ENCODE results near the gene OR6J1.
"Not testable (repeated sequence)": the region's sequence is repeated elsewhere in the genome, so short reads cannot be mapped to it uniquely, and the experiment has no call there.

Gene OR6J1

DNA sequence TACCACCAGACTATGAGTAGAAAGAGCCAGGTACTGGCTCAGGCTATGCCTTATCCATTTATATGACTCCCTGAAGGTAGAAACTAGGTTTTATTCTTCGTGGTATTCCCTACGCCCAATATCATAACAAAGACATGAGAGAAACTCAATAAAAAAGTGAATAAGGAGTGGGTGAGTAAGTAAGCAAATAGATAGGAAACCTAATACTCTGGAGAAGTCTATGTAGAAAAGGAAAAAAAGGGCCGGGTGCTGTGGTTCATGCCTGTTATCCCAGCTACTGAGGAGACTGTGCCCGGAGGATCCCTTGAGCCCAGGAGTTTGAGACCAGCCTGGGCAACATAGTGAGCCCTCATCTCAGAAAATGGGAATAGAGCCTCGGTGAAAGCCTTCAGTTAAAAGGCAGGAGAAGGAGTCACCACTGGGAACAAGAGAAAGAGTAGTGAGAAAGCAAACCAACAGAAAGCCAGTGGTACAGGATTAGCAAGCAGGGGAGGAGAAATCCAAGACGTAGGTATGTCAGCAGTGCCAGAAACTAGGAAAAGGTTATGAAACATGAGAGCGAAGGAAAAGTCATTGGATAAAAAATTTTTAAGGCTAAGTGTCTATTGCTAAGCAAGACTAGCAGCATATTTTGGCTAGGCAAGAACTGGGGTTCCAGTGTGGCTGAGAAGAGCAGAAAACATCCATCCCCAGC lies 6.0 kb upstream of the OR6J1 start:
- no peak for DNase-seq

DNA sequence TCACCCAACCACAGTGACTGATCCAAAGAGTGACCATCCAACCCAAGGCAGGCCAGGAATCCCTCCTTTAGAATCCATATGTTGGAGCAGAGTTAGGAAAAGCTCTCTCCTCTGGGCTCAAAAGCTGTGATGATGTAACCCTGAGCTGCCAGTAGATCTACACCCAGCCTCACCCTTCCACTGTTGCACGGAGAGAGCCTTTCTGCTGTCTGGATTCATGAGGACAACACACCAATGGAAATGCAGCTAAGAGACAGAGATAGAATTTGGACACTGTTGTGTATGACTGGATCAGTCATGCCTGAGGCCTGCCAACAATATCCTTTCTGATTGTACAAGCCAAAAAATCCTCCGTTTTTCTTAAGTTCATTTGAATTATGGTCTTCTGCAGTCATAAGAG lies 4.4 kb upstream of the OR6J1 start:
- DNase-seq = peak; percentile 42

DNA sequence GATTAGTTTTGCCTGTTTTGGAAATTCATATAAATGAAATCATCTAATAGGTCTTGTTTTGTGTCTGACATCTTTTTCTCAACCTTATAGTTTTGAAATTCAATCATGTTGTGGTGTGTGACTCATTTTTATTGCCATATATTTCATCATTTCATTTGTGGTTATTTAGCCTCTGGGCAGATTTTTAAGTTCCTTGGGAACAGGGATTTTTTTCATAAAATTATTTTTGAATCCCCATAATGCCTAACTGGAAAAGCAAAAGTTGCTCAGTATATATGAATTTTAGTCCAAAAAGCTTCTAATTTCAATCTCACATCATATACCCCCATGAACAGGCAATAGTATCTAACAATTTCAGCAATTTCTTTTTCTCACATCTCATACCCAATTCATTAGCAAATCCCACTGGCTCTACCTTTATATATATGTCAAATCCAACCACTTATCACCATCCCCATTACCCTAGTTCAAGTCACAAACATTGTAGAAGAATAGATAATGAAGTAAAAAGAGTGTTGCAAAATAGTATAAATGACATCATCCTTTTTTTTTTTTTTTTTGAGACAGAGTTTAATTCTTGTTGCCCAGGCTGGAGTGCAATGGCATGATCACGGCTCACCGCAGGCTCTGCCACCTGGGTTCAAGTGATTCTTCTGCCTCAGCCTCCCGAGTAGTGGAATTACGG lies 2.6 kb upstream of the OR6J1 start:
- peak; percentile 83 for DNase-seq

DNA sequence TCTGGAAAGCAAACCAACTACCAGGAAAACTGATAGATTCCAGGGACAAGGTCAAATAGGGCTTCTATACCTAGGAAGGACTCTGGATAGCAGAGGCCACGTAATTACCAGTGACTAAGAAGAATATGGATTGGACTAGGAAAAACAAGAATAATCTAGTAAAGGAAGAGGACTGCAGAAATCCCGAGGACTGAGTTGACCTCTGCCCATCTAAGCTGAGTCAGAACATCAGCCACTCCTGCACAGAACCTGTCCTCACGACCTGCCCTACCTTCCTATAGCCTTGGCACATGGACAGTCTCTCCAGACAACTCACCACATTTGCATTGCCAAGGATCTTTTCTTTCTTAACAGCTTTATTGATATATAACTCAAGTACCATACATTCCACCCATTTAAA lies 2.3 kb downstream of the OR6J1 start:
- DNase-seq = no peak

DNA sequence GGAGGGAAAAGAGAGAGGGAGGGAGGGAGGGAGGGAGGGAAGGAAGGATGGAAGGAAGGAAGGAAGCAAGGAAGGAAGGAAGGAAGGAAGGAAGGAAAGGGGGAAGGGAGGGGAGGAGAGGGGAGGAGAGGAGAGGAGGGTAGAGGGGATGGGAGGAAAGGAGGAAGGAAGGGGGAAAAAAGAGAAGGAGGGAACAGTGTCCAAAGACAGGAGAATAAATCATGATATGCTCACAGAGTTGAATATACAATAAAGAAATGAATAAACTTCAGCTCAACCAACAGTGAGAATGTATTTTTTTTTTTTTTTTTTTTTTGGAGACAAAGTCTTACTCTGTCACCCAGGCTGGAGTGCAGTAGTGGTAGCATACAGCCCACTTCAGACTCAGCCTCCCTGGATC lies 4.0 kb downstream of the OR6J1 start:
- DNase-seq = no peak

DNA sequence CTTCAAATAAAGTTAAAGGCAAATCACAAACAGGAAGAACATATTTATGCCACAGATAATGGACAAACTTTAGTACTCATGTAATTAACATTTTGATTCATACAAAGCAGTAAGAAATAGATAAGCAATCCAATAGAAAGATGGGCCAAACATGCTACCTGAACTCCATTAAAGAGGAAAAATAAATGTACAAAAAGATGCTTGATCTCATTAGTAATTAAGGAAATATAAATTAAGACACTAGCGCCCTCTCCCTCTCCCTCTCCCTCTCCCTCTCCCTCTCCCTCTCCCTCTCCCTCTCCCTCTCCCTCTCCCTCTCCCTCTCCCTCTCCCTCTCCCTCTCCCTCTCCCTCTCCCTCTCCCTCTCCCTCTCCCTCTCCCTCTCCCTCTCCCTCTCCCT lies 8.2 kb downstream of the OR6J1 start:
- not testable (repeated sequence) for DNase-seq

DNA sequence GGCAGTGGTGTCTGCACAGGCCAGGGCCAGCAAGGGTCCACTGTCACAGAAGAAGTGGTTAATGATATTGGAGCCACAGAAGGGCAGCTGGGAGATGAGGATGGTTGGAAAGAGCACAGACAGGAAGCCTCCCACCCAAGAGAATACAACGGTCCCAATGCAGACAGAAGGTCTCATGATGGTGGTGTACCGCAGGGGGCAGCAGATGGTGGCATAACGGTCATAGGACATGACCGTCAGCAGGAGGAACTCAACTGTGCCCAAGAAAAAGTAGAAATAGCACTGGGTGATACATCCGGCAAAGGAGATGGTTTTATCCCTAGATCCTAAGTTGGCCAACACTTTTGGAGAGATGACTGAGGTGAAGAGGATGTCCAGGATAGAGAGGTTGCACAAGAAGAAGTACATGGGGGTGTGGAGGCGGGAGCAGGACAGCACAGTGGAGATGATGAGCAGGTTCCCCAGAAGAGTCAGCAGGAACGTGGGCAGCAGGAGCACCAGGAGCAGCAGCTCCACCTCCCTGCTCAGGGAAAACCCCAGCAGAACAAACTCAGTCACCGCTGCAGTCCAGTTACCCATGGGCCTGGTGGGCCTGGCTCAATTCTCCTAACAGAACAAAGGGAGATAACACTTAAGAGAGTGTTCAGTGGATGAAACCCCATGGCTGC lies 9.8 kb downstream of the OR6J1 start:
- no peak for DNase-seq

DNA sequence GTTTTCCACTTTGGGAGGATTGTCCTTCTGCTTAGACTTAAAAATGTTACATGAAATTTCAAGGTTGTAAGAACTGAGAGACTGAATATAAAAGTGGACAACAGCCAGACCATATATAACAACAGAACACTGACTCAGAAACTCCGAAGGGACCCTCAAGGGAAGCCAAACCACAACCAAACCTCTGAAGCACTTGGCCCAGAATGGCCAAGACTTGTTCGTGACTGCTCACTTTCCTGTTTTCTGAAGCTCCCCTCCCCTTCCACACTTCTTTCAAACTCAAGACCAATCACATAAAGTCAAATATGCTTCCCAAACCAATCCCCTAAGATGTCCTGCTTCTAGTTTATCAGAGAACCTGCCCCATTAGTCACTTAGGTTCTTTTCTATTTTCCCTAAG lies 13.7 kb downstream of the OR6J1 start:
- peak; percentile 79 for DNase-seq

DNA sequence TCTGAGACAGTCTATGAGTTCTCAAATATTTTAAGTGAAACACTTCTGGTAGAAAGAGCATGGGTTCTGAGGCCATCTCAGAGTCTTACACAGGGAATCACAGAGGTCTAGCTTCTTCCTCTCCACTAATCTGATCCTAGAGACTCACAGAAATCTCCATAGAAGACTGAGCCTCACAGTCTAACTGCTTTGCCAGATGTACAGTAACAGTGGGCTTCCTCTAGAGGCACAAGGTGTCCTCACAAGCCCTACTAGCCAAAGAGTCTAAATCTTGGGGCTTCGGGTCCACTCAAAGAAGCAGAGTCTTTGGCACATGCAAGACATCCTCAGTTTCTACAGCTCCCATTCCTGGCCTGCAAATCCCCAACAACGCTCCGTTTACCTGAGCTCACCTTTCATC lies 14.1 kb downstream of the OR6J1 start:
- DNase-seq = no peak

DNA sequence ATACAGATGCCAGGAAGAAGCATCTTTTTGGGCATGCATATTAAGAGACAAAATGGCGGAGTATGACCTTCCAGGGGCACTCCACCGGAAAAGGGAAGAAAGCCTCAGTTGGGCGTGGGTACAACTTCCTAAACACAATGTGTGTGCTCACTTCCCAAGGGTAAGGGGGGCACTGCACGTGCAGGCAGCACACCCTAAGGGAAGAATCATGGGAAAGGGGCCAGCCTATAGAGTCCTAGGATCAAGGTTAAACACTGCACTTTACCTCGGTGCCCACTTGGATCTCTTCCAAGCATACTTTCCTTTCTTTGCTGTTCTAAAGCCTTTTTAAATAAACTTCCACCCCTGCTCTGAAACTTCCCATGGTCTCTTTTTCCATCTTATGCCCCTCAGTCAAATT lies 14.8 kb downstream of the OR6J1 start:
- DNase-seq = no peak

DNA sequence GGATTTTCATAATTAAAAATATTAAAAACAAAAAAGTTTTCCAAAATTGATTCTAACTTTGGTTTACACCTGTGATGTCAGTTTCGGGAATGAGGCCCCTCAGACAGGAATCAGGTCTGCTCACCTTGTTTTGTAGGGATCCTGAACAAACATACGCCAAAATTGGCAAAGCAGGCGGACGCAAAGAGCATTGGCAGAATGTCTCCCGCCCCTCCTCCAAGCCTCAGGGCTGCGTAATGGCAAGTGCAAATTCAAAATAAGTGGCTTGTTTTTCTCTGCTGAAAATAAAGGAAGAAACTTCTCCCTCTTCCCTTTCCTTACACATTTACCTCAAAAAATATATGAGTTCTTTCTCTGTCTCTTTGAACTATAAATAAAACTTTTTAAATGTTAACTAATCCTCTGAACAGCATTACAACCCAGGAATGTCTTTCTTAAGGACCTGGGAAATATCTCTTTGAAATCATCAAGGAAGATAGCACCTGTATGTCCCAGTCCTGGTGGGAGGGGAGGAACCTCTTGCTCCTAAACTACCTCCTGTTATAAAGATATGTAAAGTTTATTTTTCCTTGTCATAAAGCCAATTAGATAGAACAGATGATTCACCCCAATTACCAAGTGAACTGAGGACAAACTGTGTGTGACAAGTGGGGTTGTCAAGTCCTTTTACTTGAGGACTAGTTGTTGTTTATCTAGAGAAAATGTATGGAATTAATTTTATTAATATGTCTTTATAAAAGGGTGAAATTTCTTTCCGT lies 16.5 kb downstream of the OR6J1 start:
- DNase-seq = no peak

DNA sequence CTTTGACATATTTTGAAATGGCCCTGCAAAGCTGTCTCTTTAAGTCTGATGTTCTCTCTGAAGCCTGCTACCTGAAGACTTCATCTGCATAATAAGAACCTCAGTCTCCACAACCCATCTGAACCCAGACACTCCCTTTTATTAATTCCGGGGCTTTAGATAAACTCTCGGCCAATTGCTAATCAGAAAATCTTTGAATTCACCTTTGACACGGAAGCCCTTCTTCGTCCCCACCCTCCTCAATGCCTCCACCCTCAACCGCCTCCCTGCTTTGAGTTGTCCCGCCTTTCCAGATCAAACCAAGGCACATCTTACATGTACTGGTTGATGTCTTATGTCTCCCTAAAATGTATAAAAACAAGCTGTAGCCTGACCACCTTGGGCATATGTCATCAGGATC lies 17.6 kb downstream of the OR6J1 start:
- DNase-seq = no peak

DNA sequence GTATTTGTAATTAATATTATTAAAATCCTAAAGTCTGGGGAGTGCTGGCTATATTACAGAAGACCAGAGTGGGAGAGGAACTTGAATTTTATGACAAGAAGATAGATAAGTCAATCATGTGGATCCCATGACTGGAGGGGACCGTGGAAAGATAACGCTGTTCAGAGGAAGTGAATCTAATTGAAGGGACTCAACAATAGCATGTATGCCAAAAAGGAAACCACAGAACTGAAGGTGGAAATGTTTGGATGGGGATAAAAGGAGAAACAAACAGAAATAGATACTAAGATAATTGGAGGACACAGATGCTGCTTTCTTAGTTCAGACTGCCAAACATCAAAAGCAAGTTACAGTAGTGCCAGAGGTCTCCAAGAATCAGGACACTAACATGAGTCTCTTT lies 21.1 kb downstream of the OR6J1 start:
- DNase-seq = no peak

DNA sequence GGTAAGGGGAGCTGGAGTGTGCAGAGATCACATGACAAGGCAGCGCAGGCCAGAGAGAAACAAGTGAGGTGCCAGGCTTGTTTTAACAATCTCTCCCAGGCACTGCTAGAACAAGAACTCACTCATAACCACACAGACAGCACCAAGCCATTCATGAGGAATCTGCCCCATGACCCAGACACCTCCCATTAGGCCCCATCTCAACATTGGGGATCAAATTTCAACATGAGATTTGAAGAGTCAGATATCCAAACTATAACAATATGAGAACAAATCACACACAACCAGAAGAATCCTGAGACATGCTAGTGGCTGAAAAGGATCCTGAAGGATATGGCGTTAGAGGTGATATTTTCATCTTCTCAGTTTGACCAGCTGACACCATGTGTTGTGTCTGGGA lies 21.9 kb downstream of the OR6J1 start:
- DNase-seq = peak; percentile 50

DNA sequence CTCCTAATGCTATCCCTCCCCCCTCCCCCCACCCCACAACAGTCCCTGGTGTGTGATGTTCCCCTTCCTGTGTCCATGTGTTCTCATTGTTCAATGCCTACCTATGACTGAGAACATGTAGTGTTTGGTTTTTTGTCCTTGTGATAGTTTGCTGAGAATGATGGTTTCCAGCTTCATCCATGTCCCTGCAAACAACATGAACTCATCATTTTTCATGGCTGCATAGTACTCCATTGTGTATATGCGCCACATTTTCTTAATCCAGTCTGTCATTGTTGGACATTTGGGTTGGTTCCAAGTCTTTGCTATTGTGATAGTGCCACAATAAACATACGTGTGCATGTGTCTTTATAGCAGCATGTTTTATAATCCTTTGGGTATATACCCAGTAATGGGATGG lies 28.4 kb downstream of the OR6J1 start:
- DNase-seq = not testable (repeated sequence)

DNA sequence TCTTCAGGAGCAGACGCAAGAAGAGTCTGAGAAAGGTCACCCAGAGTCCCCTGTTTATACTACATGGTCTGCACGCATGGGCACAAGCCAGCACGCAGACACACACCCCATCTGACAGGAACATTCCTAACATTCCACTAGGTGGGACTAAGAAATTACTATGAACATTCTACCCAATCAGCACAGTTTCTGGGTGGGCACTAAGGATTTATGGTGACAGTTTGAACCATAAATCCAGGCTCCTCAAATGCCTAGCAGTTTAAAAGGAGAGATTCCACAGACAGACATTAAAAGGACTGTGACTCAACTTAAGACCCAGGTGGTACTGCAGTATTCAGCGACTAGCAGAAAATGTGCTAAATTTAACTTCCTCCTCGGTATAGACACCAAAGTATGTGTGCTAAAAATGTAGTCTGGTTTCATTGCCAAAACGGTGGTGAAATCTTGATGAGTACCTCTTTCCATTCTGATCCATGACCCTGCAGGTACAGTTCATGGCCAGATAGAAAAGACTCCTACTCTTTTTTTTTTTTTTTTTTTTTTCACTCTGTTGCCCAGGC lies 29.8 kb downstream of the OR6J1 start:
- DNase-seq = peak; percentile 99

DNA sequence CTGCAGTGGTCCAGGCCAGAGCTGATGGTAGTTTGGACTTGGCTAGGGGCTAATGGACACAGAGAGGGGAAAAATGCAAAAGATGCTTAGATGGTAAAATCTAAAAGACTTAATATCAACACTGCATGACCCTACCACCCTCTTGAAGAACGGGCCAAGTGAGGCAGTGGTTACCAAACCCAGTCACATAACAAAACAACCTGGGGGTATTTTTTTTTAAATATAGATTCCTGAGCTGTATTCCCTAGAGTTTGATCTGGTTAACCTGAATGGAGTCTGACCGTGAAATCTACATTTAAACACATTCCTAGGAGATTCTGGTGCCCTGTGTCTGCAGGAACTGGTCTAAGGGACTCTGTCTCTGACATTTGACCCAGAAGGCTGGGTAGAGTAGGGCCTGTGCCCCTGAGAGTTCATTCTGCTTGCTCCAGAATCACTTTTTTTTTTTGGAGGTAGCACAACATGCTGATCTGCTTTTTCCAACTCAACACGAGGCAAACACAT lies 30.4 kb downstream of the OR6J1 start:
- no peak for DNase-seq

DNA sequence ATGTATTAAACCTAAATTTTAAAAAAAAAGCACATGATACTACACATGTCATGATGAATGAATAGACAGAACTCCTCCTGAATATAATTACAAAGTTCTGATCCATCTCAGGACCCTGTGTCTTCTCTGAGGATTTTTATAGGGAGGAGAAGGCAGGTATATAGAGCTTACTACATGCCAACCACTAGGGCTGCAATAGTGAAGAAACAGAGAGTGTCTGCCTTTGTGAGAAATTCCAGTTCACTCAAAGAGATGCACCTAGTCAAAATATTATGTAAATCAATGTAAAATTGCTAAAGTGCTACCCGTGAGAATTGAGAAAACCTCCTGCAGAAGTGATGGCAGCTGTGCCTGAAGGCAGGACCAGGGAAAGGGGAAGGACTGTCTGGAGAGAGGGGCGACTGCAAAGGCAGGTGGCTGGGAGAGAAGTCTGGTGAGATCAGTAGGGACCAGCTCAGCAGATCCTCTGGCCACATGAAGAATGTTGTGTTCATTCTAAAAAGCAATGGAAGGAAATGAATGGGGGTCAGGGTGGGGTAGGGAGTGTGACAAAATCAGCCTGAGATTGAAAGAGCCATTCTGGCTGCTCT lies 31.0 kb downstream of the OR6J1 start:
- DNase-seq = peak; percentile 18

DNA sequence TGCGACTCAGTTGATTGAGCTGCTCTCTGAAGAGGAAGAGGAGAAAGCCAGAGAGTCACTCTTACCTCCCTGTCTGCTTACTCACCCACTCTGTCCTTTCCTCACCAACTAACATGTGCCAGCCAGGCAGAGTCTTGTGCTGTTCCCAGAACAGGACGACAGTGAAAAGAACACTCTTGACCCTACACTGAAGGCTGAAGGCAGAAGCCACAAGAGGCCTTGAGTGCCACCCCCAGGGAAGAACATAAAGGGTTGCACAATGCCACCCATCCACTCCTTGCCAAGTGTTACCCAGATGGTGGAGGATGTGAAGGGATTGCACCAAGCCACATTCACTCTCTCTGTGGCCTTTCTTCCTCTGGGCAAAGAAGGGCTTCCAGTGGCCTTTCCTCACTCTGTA lies 33.2 kb downstream of the OR6J1 start:
- no peak for DNase-seq

DNA sequence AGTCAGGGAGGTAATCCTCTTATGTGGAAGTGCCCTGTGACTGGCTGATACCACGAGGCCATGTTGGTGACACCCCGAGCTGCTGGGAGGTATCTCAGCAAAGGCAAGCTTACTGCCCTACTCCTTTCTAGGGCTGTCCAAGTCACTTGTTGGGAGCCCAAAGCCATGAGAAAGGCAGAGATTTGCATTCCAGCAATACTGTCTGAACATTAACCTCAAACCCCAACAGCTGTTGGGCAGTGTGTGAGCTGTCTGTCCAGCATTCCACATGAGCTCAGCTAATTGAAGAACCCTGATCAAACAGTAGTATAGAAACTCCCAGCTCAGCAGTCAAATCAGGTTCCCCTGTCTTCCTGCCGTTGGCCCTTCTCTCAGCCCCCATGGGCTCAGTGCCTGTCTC lies 36.9 kb downstream of the OR6J1 start:
- DNase-seq = no peak

DNA sequence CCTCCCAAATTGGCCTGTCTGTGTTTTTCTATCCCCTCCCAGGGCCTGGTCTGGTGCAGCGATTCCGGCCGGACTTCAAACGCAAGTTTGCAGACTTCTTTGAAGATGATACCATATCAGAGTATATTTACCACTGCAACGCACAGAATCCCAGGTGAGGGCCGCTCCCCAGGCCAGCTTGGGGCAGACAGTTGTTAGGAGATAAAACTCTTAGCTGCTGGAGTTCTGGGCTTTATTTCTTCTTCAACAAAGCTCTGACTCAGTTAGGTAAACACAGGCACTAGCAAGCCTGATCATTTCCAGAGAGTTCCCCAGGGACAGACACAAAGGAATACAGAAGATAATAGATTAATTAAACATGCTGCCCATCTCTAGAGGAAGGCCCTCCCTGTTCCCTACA lies 37.8 kb downstream of the OR6J1 start:
- DNase-seq = no peak

DNA sequence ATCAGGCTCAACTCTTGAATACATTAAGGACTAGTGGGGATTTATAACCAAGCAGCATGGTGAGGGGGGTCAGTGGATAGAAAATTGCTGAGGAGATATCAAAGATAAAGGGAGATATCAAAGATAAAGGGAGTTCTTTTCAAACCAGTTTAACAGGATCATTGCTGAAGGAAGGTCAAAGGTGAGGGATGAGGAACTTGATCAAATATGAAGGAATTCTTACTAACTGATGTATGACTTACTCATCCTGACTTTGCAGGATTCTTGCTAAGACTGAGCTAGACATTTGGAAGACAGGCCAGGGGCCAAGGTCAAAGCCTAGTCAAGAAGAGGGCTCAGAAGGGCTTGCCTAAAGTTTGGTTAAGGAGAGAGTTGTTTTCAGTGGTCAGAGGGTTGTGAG lies 41.3 kb downstream of the OR6J1 start:
- peak; percentile 34 for DNase-seq

DNA sequence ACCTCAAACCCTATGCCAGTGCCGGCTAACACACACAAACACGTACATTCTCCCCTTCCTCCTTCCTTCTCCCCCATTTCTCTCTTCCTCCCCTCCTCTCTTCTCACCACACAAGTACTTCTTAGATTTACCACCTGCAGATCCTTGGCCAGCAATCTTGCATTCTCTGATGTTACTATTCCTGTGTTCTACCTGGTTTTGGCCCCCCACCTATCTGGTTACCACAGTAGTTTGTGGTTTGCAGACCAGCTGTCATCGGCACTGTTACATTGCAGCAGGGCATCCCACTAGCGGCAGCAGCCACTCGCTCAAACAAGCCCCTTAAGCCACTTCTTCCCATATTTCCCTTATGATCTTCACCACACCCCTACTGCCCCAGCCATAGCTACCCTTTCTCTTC lies 42.2 kb downstream of the OR6J1 start:
- no peak for DNase-seq
